GM18858 (cell line): Measurements from ENCODE around the gene KLHDC9.
A peak's percentile ranks its signal among the peaks of the same experiment; 100 is the strongest.
"Not testable (repeated sequence)": the region's sequence is repeated elsewhere in the genome, so short reads cannot be mapped to it uniquely, and the experiment has no call there.

Experiments
- ATAC-seq: cut with Tn5 transposase; IDR thresholded peaks from one replicate; pipeline ENCODE4 v1.9.1; 2021; ENCODE audit not compliant: unreplicated experiment

The KLHDC9 gene

GRCh38 chr1:161098210-161099068, at the start of gene KLHDC9:
Gene KLHDC9, plus strand, starts transcription at chr1:161098361. Its CDS starts 175 bp downstream, at chr1:161098536.
- ATAC-seq, result peak; percentile 63

GRCh38 chr1:161048949-161049722, 49.0 kb upstream of the KLHDC9 start:
- no peak for ATAC-seq

GRCh38 chr1:161051219-161051618, 46.9 kb upstream of the KLHDC9 start:
- no peak for ATAC-seq

- no peak for ATAC-seq
Observed at GRCh38 chr1:161052899-161053298, 45.3 kb upstream of the KLHDC9 start.

GRCh38 chr1:161054232-161054631, 43.9 kb upstream of the KLHDC9 start:
- ATAC-seq, result no peak

- ATAC-seq, result no peak
Observed at GRCh38 chr1:161054805-161055204, 43.4 kb upstream of the KLHDC9 start.

GRCh38 chr1:161059293-161059692, 38.9 kb upstream of the KLHDC9 start:
- no peak for ATAC-seq

GRCh38 chr1:161061419-161061818, 36.7 kb upstream of the KLHDC9 start:
- ATAC-seq, result no peak

GRCh38 chr1:161063936-161064335, 34.2 kb upstream of the KLHDC9 start:
- ATAC-seq, result not testable (repeated sequence)

- ATAC-seq, result not testable (repeated sequence)
Observed at GRCh38 chr1:161065681-161066080, 32.5 kb upstream of the KLHDC9 start.

- no peak for ATAC-seq
Observed at GRCh38 chr1:161066694-161067093, 31.5 kb upstream of the KLHDC9 start.

- ATAC-seq, result peak; percentile 42
Observed at GRCh38 chr1:161068306-161069234, 29.6 kb upstream of the KLHDC9 start.

- ATAC-seq, result no peak
Observed at GRCh38 chr1:161069241-161069640, 28.9 kb upstream of the KLHDC9 start.

GRCh38 chr1:161069731-161070270, 28.4 kb upstream of the KLHDC9 start, which contains the start of gene ARHGAP30:
Gene ARHGAP30, minus strand, starts transcription at chr1:161069891. Its CDS starts 267 bp downstream, at chr1:161069624.
- ATAC-seq, result peak; percentile 71

- ATAC-seq, result no peak
Observed at GRCh38 chr1:161070761-161071160, 27.4 kb upstream of the KLHDC9 start.

- no peak for ATAC-seq
Observed at GRCh38 chr1:161071886-161072371, 26.2 kb upstream of the KLHDC9 start.

- no peak for ATAC-seq
Observed at GRCh38 chr1:161072751-161073449, 25.3 kb upstream of the KLHDC9 start.

GRCh38 chr1:161073474-161074121, 24.6 kb upstream of the KLHDC9 start:
- ATAC-seq, result no peak

GRCh38 chr1:161074676-161075368, 23.3 kb upstream of the KLHDC9 start:
- no peak for ATAC-seq
